HepG2 (cell line): ENCODE data around the gene PATL1.

Source experiments
- EP300 ChIP-seq, 3 experiments: sonication (generic) in 1 of 3; formaldehyde crosslinking in 1 of 3; IDR thresholded peaks; 2 replicates each; pipeline versions ENCODE4 v1.5.1 to v1.6.1; 2011 to 2020; ENCODE audit warnings: low read depth in 2 of 3, low read length in 2 of 3, borderline replicate concordance in 1 of 3, improper control_type of control experiment in 1 of 3, mild to moderate bottlenecking in 1 of 3, missing genetic modification reagents in 1 of 3, moderate library complexity in 1 of 3
- EZH2 ChIP-seq: conservative IDR thresholded peaks from 2 replicates; pipeline ENCODE4 v1.6.1; 2012; ENCODE audit warnings: mild to moderate bottlenecking, low read depth, low read length, moderate library complexity
- FOXJ3 ChIP-seq: sonication (generic); formaldehyde crosslinking; IDR thresholded peaks from 2 replicates; pipeline ENCODE4 v1.4.0; 2020; ENCODE audit warnings: missing genetic modification reagents, mild to moderate bottlenecking, borderline replicate concordance
- FOXP1 ChIP-seq, 2 experiments: fragments of 450-650 bp in 1 of 2; IDR thresholded peaks; 2 replicates each; pipeline ENCODE4 v1.6.1; 2017 to 2018; ENCODE audit warnings: antibody characterized with exemption in 1 of 2
- GABPA ChIP-seq, 2 experiments: IDR thresholded peaks; 2 replicates each; pipeline ENCODE4 v1.6.1; 2011 to 2016; ENCODE audit warnings: low read depth in 2 of 2, low read length in 1 of 2, missing biosample characterization in 1 of 2, missing genetic modification characterization in 1 of 2
- KDM1A ChIP-seq: IDR thresholded peaks from 2 replicates; pipeline ENCODE4 v1.6.1; 2016; ENCODE audit warnings: missing compliant biosample characterization
- MLX ChIP-seq: IDR thresholded peaks from 2 replicates; pipeline ENCODE4 v1.6.1; 2016
- NCOA2 ChIP-seq: sonication (generic); formaldehyde crosslinking; IDR thresholded peaks from 2 replicates; pipeline ENCODE4 v1.8.0; 2022; ENCODE audit warnings: inconsistent platforms
- NR2C2 ChIP-seq: sonication (generic); formaldehyde crosslinking; IDR thresholded peaks from 2 replicates; pipeline ENCODE4 v1.4.0; 2020; ENCODE audit warnings: missing genetic modification reagents, mild to moderate bottlenecking, moderate library complexity, borderline replicate concordance
- POLR2AphosphoS5 ChIP-seq: IDR thresholded peaks from 2 replicates; pipeline ENCODE4 v1.6.1; 2012; ENCODE audit warnings: low read depth, low read length
- ZFP36 ChIP-seq: fragments of 150-350 bp; IDR thresholded peaks from 2 replicates; pipeline ENCODE4 v1.6.1; 2018; ENCODE audit warnings: borderline replicate concordance, low read length, low read depth; ENCODE audit not compliant: partially characterized antibody
- ZSCAN31 ChIP-seq: sonication (generic); formaldehyde crosslinking; IDR thresholded peaks from 2 replicates; pipeline ENCODE4 v1.5.0; 2020; ENCODE audit warnings: low read depth, mild to moderate bottlenecking, missing genetic modification reagents
- TF ChIP-seq, protein P1 (sequence below): sonication (generic); formaldehyde crosslinking; IDR thresholded peaks from 2 replicates; pipeline ENCODE4 v1.5.0; 2020; ENCODE audit warnings: mild to moderate bottlenecking, missing genetic modification reagents, moderate library complexity

GRCh38 chr11:59705294-59705693, 36.5 kb upstream of the PATL1 start:
- TF ChIP-seq KDM1A (CRISPR knock-in tag) = no peak
- no peak for TF ChIP-seq GABPA (IDR thresholded peaks at IDR 0.05; ENCODE audit: low read depth, low read length)
- TF ChIP-seq GABPA (CRISPR knock-in tag; IDR thresholded peaks at IDR 0.05; ENCODE audit: low read depth) = no peak
- TF ChIP-seq, protein P1, sequence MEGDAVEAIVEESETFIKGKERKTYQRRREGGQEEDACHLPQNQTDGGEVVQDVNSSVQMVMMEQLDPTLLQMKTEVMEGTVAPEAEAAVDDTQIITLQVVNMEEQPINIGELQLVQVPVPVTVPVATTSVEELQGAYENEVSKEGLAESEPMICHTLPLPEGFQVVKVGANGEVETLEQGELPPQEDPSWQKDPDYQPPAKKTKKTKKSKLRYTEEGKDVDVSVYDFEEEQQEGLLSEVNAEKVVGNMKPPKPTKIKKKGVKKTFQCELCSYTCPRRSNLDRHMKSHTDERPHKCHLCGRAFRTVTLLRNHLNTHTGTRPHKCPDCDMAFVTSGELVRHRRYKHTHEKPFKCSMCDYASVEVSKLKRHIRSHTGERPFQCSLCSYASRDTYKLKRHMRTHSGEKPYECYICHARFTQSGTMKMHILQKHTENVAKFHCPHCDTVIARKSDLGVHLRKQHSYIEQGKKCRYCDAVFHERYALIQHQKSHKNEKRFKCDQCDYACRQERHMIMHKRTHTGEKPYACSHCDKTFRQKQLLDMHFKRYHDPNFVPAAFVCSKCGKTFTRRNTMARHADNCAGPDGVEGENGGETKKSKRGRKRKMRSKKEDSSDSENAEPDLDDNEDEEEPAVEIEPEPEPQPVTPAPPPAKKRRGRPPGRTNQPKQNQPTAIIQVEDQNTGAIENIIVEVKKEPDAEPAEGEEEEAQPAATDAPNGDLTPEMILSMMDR (CRISPR knock-in tag) = no peak
- no peak for TF ChIP-seq EZH2
- no peak for TF ChIP-seq MLX (CRISPR knock-in tag)
- TF ChIP-seq FOXJ3 = no peak
- no peak for TF ChIP-seq NR2C2 (CRISPR knock-in tag)
- TF ChIP-seq FOXP1 (IDR thresholded peaks at IDR 0.05) = no peak
- TF ChIP-seq FOXP1 (CRISPR knock-in tag; IDR thresholded peaks at IDR 0.05) = no peak
- no peak for TF ChIP-seq EP300 (IDR thresholded peaks at IDR 0.05; ENCODE audit: low read depth in 2 of 2, low read length in 2 of 2)
- no peak for TF ChIP-seq EP300 (CRISPR knock-in tag; IDR thresholded peaks at IDR 0.05; ENCODE audit: borderline replicate concordance)
- TF ChIP-seq NCOA2 (CRISPR knock-in tag) = no peak
- TF ChIP-seq ZSCAN31 (CRISPR knock-in tag) = no peak
- no peak for TF ChIP-seq POLR2AphosphoS5
- no peak for TF ChIP-seq ZFP36
